ENCODE data around the gene STIM2. TPM values are rescaled to one million over a fixed set of nuclear protein-coding genes. Genes with fewer than 3 reads are reported as not detected.
A peak's percentile ranks its signal among the peaks of the same experiment; 100 is the strongest.

The STIM2 gene
- total RNA-seq, 1 experiment from 2014 or later: 23.9 TPM

- Histone ChIP-seq H3K36me3 (ENCODE audit: control insufficient read depth, insufficient read depth, low read length) (peaks cover 4% of the 10 kb centered on the region; the same call in 1 of the 2 replicates), H3K4me3 (ENCODE audit: low read depth in 2 of 2, low read length in 2 of 2) (peak overlapping the region; percentile 76 to 90), H3K4me1 (ENCODE audit: control insufficient read depth, insufficient read depth, low read length) (peaks cover 15% of the 10 kb centered on the region), H3K9me3 (ENCODE audit: control insufficient read depth, insufficient read depth, low read depth, low read length) (no peaks in the 10 kb centered on the region), H3K27ac (ENCODE audit: low read length) (peak overlapping the region; percentile 89), H3K27me3 (ENCODE audit: control insufficient read depth, insufficient read depth, low read length) (no peaks in the 10 kb centered on the region; the same call in 1 of the 2 replicates)
- no peak for TF ChIP-seq TCF7L2 (IDR thresholded peaks at IDR 0.05; ENCODE audit: low read depth, low read length)
- TF ChIP-seq, protein P1, sequence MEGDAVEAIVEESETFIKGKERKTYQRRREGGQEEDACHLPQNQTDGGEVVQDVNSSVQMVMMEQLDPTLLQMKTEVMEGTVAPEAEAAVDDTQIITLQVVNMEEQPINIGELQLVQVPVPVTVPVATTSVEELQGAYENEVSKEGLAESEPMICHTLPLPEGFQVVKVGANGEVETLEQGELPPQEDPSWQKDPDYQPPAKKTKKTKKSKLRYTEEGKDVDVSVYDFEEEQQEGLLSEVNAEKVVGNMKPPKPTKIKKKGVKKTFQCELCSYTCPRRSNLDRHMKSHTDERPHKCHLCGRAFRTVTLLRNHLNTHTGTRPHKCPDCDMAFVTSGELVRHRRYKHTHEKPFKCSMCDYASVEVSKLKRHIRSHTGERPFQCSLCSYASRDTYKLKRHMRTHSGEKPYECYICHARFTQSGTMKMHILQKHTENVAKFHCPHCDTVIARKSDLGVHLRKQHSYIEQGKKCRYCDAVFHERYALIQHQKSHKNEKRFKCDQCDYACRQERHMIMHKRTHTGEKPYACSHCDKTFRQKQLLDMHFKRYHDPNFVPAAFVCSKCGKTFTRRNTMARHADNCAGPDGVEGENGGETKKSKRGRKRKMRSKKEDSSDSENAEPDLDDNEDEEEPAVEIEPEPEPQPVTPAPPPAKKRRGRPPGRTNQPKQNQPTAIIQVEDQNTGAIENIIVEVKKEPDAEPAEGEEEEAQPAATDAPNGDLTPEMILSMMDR (IDR thresholded peaks at IDR 0.05): no peak
- ChIA-PET CTCF (no interaction called here), POLR2A (no interaction called here)
- no peak for ATAC-seq
- in situ Hi-C loops (cut with HindIII; ENCODE audit: low pct_unique_long_range_greater_than_20kb, low sequenced_read_pairs): no loop called here
- DNase-seq (ENCODE audit: low read depth, low spot score): no peak
- intact Hi-C loops (cut with micrococcal nuclease; ENCODE audit: unreplicated experiment): no loop called here
- no TSS peak for BruUV-seq (replicated peaks)
Observed at GRCh38 chr4:26858035-26858918, 2.4 kb upstream of the STIM2 start.

DNA sequence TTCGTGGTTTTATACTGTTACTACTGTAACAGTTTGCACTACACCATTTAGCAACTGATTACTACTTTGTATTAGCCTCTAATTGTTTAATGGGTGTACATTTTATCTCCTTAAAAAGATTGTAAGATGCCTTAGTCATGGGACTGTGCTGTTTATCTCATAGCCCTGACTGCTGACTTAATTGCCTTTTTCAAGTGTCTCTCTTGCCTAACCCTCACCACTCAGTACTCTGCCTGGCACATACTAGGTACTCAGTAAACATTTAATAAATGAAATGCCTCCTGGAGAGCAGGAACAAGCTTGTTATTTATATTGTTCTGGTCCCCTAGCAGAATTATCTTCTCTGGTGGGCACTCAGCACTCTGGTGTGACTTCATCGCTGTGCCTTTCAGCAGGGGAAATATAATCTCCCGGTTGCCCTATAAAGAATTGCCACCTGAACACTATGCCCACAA lies 1.7 kb upstream of the STIM2 start:
- intact Hi-C loops (cut with micrococcal nuclease; ENCODE audit: unreplicated experiment) (no loop called here), in situ Hi-C loops (cut with HindIII; ENCODE audit: low pct_unique_long_range_greater_than_20kb, low sequenced_read_pairs) (no loop called here)
- ChIA-PET CTCF (no interaction called here), POLR2A (no interaction called here)
- DNase-seq (ENCODE audit: low read depth, low spot score): no peak
- H3K4me3 ChIP-seq (ENCODE audit: low read depth in 2 of 2, low read length in 2 of 2): peak overlapping the region; percentile 76 to 90
- no peak for ATAC-seq
- H3K4me1 ChIP-seq (ENCODE audit: control insufficient read depth, insufficient read depth, low read length): peaks cover 18% of the 10 kb centered on the region
- peaks cover 4% of the 10 kb centered on the region; the same call in 1 of the 2 replicates for H3K36me3 ChIP-seq (ENCODE audit: control insufficient read depth, insufficient read depth, low read length)
- BruUV-seq (replicated peaks): no TSS peak
- peak overlapping the region; percentile 89 for H3K27ac ChIP-seq (ENCODE audit: low read length)
- TF ChIP-seq REST (IDR thresholded peaks at IDR 0.05; ENCODE audit: insufficient read depth in 1 of 2, low read depth in 2 of 2, low read length in 1 of 2) (no peak), SIN3A (IDR thresholded peaks at IDR 0.05; ENCODE audit: borderline replicate concordance, insufficient read depth, low read depth, low read length) (no peak)
- H3K9me3 ChIP-seq (ENCODE audit: control insufficient read depth, insufficient read depth, low read depth, low read length): no peaks in the 10 kb centered on the region
- H3K27me3 ChIP-seq (ENCODE audit: control insufficient read depth, insufficient read depth, low read length): no peaks in the 10 kb centered on the region; the same call in 1 of the 2 replicates

GRCh38 chr4:26859762-26860156 lies 882 bp upstream of the STIM2 start:
- ChIA-PET POLR2A (no interaction called here), CTCF (no interaction called here)
- H3K27me3 ChIP-seq (ENCODE audit: control insufficient read depth, insufficient read depth, low read length): no peaks in the 10 kb centered on the region; the same call in 1 of the 2 replicates
- TF ChIP-seq, protein P1 (IDR thresholded peaks at IDR 0.05): no peak
- TF ChIP-seq POLR2AphosphoS5 (IDR thresholded peaks at IDR 0.05; ENCODE audit: low read depth, low read length) (no peak), TCF7L2 (IDR thresholded peaks at IDR 0.05; ENCODE audit: low read depth, low read length) (no peak), REST (IDR thresholded peaks at IDR 0.05; ENCODE audit: insufficient read depth in 1 of 2, low read depth in 2 of 2, low read length in 1 of 2) (no peak), SIN3A (IDR thresholded peaks at IDR 0.05; ENCODE audit: borderline replicate concordance, insufficient read depth, low read depth, low read length) (no peak)
- intact Hi-C loops (cut with micrococcal nuclease; ENCODE audit: unreplicated experiment) (loop anchor here (5.0 kb wide), 1 partner anchor 153 kb away; no protein-coding TSS in a partner anchor), in situ Hi-C loops (cut with HindIII; ENCODE audit: low pct_unique_long_range_greater_than_20kb, low sequenced_read_pairs) (no loop called here)
- H3K36me3 ChIP-seq (ENCODE audit: control insufficient read depth, insufficient read depth, low read length): peaks cover 4% of the 10 kb centered on the region; the same call in 1 of the 2 replicates
- DNase-seq (ENCODE audit: low read depth, low spot score) (no peak), ATAC-seq (no peak)
- H3K4me3 ChIP-seq (ENCODE audit: low read depth in 2 of 2, low read length in 2 of 2): peak overlapping the region; percentile 78 to 90
- H3K27ac ChIP-seq (ENCODE audit: low read length): peak overlapping the region; percentile 89
- peaks cover 18% of the 10 kb centered on the region for H3K4me1 ChIP-seq (ENCODE audit: control insufficient read depth, insufficient read depth, low read length)
- no peaks in the 10 kb centered on the region for H3K9me3 ChIP-seq (ENCODE audit: control insufficient read depth, insufficient read depth, low read depth, low read length)
- BruUV-seq (replicated peaks): no TSS peak

Measured in Panc1 (cell line).